Stimulated activated CD8-positive, alpha-beta memory T cell treated with anti-CD3 and anti-CD28 coated beads, Interleukin-4, amount 100 ng/mL, for 48 hours (primary cell): ENCODE measurements around the gene SLC4A9.

ENCODE experiments used
- DNase-seq: peaks from one replicate; pipeline ENCODE4 v3.0.0-alpha.2; 2020

Gene SLC4A9

GRCh38 chr5:140360101-140360500 lies at the start of gene SLC4A9:
SLC4A9 (plus strand) TSS chr5:140360194; CDS start chr5:140360237, 43 bp downstream.
- no peak for DNase-seq

GRCh38 chr5:140310434-140310833 lies 49.6 kb upstream of the SLC4A9 start:
- no peak for DNase-seq

- no peak for DNase-seq
Measured at GRCh38 chr5:140311011-140311467, 49.0 kb upstream of the SLC4A9 start.

- DNase-seq: no peak
Measured at GRCh38 chr5:140312067-140312790, 47.8 kb upstream of the SLC4A9 start.

- DNase-seq: no peak
Measured at GRCh38 chr5:140312791-140313189, 47.2 kb upstream of the SLC4A9 start.

GRCh38 chr5:140317859-140318258 lies 42.1 kb upstream of the SLC4A9 start:
- DNase-seq: no peak

- no peak for DNase-seq
Measured at GRCh38 chr5:140318792-140319191, 41.2 kb upstream of the SLC4A9 start.

- no peak for DNase-seq
Measured at GRCh38 chr5:140319833-140320232, 40.2 kb upstream of the SLC4A9 start.

- no peak for DNase-seq
Measured at GRCh38 chr5:140321796-140322195, 38.2 kb upstream of the SLC4A9 start.

- no peak for DNase-seq
Measured at GRCh38 chr5:140322751-140323731, 37.0 kb upstream of the SLC4A9 start.

GRCh38 chr5:140324041-140324600 lies 35.9 kb upstream of the SLC4A9 start:
- no peak for DNase-seq

GRCh38 chr5:140324617-140325241 lies 35.3 kb upstream of the SLC4A9 start:
- no peak for DNase-seq

GRCh38 chr5:140325486-140325885 lies 34.5 kb upstream of the SLC4A9 start:
- no peak for DNase-seq

GRCh38 chr5:140327589-140327988 lies 32.4 kb upstream of the SLC4A9 start:
- no peak for DNase-seq

- no peak for DNase-seq
Measured at GRCh38 chr5:140328036-140328764, 31.8 kb upstream of the SLC4A9 start.

- DNase-seq: no peak
Measured at GRCh38 chr5:140329739-140330481, 30.1 kb upstream of the SLC4A9 start.

- DNase-seq: no peak
Measured at GRCh38 chr5:140331638-140332037, 28.4 kb upstream of the SLC4A9 start.

GRCh38 chr5:140336388-140336787 lies 23.6 kb upstream of the SLC4A9 start:
- DNase-seq: no peak

GRCh38 chr5:140337880-140338279 lies 22.1 kb upstream of the SLC4A9 start:
- no peak for DNase-seq

GRCh38 chr5:140338336-140338735 lies 21.7 kb upstream of the SLC4A9 start:
- no peak for DNase-seq

- no peak for DNase-seq
Measured at GRCh38 chr5:140338908-140339307, 21.1 kb upstream of the SLC4A9 start.

- DNase-seq: no peak
Measured at GRCh38 chr5:140339636-140340035, 20.4 kb upstream of the SLC4A9 start.
